NCI-H82 treated with DMSO at 0.1 percent for 48 hours (cell line): Measurements from ENCODE around the gene KRT7.
"Not testable (repeated sequence)": the region's sequence is repeated elsewhere in the genome, so short reads cannot be mapped to it uniquely, and the experiment has no call there.

ENCODE experiments used
- DNase-seq: peaks from one replicate; lab custom pipeline; 2025; ENCODE audit not compliant: unreplicated experiment; lab: John Stamatoyannopoulos, UW

The KRT7 gene

DNA sequence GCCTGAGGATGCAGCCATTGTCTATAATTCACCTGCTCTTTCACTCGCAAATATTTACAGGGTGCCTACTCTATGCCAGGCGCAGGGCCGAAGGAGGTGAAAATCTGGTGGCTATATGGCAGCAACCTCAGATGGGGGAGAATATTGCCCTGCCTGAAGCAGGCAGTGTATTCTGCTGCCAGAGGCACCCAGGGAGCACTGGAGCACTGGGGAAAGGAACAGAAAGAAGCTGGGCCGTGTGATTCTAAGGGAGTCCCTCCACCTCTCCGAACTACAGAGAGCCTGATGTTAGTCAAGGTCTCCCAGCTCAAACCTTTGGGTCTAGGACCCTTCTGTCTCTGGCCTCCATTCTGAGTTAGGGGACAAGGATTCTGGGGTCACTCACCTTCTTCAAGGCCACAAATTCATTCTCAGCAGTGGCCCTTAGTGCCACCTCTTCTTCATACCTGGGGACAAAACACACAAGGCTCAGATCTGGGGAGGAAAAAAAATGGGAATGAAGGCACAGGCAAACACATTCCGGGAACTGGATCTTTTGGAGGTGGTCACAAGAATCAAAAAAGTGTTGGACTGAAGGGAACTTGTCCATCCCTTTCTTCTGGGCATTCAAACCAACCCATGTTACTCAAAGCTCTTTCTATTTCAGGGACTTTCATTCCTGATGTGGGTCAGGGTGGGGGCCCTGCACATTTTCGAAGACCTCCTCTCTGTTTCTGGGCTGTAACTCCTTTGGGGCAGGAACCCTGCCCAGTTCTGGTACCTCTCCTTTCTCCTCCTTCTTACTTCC lies 22.1 kb downstream of the KRT7 start:
- DNase-seq = no peak

DNA sequence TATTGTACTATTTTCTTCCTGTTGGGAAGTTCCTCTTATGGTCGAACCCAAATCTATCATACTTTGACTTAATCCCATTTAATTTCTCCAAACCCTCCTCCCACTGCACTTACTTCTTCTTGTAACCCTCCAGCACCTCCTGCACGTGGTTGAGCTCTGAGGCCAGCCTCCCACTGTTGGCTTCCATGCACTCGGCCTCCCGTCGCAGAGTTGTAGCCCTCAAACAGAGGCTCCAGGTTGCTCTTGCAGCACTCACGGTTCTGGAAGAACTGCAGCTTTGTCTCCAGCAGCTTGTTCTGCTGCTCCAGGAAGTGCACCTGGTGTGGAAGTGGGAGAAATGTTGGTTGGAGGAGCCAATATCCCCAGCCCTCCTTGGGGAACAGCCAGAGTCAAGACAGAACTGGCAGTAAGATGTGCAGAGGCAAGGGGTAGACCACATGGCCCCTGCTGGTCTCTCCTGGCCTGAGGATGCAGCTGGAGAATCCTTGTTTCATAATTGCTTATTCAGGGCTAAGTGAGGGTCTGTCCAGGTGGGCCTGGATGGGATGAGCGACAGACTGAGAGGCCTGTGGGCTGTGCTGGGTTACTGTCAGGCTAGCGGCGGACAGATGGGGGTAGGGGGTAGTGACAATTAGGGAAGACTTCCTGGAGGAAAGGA lies 23.0 kb downstream of the KRT7 start:
- DNase-seq = no peak

DNA sequence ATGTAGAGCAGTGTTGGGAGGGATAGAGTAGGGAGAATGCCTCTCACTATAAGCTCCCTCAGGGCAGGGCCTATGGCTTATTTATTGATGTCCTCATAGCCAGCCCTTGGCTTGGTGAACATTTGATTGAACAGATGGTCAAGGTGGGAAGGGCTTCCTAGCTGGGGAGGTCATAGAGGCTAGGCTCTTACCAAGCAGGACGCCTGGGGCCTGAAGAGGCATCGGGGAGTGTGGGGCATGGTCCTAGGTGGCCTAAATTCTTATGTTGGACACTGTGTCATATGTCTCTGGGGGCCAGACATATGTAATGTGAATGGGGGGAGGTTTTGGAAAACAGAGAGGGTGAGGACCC lies 23.5 kb downstream of the KRT7 start:
- DNase-seq = no peak

DNA sequence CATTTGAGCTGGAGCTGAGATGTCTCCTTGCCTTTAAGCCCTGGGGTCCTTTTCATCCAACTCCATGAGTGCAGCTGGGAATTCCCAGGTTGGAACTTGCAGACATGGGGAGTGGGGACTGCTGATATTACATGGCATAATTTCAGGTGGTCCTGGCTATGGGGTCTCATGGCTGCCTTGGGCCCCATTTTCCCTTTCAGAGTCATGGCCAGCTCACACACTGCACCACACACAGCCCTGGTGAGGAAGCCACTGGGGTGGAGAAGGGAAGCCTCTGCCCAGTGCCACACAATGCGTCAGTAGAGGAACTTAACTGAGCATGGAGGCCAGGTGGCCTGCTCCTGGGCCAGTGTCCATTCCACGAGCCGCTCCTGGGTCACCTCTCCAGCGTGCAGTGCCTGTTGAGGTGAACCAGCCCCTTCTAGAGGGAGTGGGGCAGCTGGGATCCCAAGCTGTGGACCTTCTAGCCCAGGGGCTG lies 24.1 kb downstream of the KRT7 start:
- no peak for DNase-seq

DNA sequence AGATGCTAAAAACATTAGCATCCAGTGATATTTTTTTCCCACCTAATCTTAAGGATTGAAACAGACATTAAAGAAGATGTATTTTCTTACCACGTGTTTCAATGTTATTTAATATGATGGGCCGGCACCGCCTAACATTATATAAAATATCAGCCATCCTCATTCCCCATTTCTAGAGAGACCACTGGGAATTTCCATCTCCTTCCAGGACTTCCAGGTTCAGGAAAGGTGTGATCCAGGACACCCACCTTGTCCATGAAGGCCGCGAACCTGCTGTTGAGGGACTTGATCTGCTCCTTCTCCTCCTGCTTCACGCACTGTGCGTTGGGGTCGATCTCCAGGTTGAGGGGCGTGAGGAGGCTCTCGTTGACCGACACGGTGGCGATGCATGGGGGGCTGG lies 24.9 kb downstream of the KRT7 start:
- DNase-seq = not testable (repeated sequence)

DNA sequence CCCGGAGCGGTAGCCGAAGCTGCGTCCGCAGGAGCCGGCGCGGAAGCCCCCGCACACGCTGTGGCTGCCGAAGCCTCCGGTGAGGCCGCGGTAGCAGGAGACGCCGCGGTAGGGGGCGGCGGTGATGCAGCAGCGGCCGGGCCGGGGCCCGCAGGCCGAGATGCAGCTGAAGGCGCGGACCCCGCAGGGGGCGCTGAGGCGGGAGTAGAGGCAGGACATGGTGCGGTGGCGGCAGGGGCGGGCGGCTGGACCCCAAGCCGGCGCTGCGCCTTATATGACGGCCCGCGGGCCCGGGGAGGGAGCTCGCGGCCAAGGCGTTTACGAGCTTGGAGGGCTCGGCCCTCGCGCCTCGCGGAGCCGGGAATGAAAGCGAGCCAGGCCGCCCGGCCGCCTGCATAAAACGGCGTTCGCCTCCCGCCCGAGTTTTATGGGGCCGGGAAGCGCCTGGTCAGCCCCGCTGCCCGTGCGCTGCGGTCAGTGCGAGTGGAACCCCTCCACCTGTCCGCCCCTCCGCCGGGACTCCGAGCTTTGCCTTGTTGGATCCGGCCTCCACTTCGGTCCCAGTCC lies 25.4 kb downstream of the KRT7 start:
- no peak for DNase-seq

DNA sequence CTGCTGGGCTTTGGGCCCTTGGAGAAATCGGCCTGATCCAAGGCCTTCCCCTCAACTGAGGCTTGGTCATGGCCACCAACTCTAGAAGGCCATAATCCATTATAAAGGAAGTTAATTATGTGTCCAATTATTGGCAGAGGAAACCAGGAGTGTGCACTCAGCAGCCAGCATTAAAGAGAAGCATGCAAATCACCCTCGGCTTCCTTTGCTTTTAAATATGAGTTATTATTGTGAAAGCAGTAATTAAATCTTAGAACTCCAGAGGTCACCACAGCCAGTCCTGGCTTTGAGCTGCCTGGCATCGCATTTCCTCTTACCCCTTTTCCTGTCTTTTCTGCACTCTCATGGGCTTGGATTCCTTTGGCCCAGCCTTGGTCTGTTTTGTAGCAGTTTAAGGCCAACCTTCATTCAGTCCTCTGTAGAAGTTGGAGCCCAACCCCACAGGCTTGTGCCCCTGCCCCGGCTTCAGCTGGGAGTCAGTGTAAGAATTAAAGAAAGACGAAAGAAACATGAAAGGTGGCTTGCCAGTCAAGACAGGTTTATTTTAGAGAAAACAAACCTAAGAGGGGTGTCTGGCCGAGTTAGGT lies 26.7 kb downstream of the KRT7 start:
- no peak for DNase-seq

DNA sequence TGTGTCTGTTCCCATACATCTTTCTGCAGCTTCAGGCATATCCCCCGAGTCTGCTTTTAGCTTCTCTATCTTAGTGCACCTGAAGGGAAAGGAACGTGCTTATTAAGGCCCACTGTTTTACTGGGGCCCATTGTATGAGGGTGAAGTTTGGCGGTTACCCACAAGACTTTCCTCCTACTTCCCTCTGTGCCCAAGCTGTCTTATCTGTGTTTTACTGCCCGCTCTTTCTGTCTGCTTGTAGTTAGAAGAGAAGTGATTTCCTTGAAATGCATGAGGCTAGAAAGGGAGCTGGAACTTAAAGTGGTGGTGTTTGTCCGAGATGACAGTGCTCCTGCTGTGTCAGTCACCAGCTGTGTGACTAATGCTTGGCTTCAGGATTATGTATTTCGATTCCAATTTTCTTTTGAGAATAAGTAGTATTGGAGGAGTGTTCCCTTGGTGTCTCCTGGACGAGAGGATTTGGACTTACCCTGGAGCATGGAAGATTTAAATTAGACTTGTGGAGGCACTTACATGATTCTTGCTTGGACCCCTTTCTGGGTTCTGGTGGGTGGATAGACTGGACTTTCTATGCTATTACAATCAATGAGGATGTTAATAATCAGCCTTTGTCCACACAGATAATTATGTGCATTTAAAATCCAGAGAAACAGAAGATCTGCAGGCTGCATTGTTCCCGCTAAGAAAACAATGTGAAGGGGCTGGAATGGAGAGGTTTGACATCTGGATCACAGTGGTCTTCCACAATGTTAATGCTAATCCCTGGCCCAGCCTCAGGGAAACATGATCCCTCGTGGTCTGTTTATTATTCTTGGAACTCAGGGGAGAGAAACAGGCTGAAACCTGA lies 27.5 kb downstream of the KRT7 start:
- no peak for DNase-seq

DNA sequence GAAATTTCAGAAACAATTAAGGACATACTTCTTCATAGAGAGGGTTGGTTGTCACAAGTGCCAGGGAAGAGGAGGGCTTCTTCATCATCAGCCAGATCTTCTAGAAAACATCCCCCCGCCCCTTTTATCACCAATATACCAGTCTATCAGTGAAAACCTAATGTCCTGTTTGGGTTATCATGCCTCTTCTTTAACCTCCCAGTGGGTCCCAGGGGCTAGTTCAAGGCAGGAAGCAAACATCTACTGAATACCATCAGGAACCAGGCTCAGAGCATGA lies 28.1 kb downstream of the KRT7 start:
- DNase-seq = no peak

DNA sequence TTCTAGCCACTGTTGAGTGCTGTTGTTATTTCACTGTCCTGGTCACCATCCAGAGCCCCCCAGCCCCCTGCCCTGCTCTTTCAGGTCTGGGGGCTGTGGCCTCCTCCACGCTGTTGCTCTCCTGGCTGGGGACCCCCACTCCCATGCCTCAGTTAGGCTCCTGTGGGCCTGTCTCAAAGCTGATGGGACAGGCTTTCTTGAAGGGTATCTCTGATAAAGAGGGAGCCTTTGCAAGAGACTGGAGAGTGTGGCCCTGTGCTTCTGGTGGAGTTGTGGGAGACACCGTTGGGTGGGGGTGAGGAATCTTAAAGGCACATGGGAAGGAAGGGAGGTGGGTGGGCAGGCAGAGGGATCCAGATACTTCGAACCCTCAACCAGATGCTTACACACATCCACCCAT lies 29.2 kb downstream of the KRT7 start:
- DNase-seq = no peak

DNA sequence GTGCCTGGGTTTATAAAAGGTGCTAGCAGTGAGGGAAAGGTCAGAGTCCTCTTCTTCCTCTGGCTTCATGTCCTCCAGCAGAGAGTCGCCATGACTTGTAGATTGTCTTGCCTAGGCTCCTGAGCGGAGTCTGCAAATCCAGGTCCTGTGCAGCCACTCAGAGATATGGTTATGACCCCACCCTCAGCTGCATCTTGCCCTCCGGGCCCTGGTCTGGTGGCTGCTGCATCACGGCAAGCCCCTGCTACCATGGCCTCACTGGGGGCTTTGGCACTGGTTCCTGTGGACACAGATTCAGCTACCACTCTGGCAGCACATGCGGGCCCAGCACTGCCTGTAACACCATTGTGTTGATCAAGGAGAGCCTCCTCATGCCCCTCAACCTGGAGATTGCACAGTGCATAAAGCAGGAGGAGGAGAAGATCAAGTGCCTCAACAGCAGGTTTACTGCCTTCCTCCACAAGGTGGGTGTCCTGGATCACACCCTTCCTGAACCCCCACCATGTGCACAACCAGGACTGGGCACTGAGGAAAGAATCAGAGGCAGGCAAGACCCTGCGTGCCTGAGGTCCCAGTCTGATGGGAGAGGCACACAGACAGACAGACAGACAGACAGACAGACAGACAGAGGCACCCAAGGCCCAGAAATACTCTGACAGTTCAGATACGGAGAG lies 30.9 kb downstream of the KRT7 start:
- DNase-seq = no peak

DNA sequence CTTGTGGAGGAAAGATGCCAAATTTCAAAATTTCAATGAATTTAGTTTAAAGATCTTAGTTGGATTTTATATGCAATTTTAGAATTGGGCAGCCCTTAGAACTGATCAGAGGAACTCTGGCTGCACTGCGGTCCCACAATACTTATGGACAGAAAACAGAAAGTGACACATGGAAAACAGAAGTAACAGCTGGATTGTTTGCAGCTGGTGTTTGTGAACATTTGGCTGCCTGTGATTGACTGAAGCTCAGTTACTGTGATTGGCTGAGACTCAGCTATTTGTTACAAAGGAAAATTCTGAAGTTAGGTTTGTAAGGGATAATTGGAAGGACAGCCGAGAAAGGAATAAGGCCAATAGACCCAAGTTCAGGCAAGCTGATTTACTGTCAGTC lies 31.4 kb downstream of the KRT7 start:
- DNase-seq = no peak

DNA sequence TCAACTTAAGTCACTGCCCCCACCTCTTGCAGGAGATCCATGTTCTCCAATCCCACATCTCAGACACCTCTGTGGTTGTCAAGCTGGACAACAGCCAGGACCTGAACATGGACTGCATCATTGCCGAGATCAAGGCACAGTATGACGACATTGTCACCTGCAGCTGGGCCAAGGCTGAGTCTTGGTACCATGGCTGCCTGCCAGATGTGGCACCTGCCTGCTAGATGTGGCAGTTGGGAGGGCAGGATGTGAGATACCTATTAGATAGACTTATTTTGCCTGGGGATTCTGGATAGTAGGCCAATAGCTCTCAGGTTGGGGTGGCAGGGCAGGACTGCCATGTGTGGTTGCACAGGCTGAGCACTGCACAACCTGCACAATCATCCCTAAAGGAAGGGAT lies 33.5 kb downstream of the KRT7 start:
- DNase-seq = no peak

DNA sequence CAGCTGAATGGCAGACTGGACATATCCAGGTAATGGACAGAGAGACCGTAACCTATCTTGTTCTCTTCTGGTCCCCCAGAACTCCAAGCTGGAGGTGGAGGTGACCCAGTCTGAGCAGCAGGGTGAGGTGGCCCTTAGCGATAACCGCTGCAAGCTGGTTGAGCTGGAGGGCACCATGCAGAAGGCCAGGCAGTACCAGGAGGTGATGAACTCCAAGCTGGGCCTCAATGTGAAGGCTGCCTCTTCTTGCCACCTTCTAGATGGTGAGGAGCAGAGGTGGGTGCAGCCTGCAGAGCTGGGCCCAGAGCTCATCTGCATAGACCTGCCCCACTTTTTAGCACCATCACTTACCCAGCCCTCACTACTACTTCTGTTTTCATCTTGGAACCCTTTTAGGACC lies 34.2 kb downstream of the KRT7 start:
- no peak for DNase-seq

DNA sequence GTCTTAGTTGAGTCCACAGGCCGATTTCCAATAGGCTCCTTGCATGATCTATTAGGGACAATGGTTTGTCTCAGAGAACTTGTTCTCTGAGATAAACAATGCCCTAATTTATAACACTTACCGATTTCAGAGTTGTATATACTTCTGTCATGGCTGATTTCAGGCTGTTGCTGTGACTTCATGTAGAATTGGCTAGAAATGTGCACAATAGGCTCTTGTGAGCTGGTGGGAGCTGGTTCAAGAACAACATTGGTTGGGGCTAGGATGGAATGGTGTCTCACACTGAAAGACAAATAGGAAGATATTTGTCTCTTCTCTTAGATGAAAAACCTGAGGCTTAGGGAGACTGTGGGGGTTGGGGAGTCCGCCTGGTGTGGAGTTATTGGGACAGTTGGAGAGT lies 34.7 kb downstream of the KRT7 start:
- DNase-seq = no peak

DNA sequence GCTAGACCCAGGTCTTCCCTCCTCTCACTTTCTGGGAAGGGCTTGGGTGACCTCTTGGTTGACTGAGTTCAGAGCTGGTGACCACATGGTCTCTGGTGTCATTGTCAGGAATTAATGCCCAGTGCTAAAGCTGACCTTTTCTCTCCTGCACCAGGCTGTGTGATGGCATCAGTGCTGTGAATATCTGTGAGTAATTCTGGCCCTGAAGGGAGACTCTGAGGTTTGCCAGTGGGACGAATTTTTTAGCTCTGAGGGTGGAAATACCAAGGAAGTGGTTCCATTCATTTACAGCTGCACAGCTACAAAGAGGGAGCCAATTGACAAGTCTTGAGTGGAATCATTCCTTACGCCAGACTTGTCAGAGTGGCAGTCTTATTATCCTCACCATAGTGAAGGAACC lies 35.2 kb downstream of the KRT7 start:
- DNase-seq = no peak

DNA sequence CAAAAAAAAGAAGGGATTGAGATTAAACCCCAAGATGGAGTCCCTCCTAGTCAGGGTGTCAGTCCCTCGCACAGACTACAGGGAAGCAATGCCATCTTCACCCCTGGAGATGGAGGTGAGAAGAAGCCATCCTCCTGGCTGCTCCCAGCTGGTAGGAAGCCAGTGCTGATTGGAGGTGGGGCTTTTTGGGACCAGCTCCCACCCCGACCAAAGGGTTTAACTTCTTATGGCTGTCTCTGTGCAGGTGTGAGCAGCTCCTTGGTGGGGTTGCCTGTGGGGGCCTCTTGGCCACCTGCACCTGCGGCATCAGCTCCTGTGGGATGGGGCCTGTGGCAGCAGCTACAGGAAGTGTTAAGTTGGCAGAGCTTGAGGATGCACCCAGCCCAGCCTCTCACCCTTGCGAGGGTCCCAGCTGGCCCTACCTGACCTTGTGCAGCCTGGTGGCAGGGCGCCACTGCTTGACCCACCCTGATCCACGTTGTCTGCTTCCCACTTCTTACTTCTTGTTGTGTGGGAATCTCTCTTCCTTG lies 37.6 kb downstream of the KRT7 start:
- no peak for DNase-seq

DNA sequence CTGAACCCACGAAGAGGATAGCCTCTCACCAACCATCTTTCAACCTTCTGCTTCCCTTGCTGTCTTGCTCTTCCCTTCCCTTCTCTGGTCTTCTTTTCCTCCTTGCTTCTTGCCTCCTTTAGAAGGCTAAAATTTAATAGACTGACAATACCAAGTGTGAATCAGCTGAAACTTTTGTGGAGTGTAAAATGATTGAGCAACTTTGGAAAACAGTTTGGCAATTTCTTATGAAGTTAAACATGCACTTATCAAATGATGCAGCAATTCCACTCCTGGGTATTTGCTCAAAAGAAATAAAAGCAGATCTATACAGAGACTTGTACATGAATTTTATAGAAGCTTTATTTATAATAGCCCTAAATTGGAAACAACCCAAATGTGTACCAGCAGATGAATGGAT lies 38.1 kb downstream of the KRT7 start:
- no peak for DNase-seq

DNA sequence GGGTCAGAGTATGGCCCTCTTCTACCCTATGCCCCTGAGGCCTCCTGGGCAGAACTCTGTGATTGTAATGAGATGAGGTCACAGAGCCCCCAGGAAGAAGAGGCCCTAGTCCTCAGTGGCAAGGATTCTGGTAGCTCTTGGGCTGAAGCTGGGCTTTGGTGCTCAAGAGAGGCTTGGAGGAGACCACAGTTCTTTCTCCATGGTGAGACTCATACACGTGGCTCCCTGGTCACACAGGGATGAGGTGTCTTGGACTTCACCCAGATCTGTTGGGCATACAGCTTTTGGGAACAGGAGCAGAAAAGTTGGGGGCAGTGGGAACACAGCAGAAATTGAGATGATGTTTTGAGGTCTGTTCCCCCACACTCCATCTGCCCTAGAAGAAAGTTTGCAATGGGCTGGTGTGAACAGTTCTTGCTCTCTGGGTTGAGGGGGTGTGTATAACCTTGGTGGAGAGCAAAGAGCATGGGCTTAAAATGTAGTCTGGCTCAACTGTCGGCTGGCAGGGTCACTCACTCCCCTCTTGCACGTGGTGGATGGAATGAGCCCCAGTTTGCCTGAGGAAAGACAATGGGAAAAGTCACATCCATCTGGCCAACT lies 41.6 kb downstream of the KRT7 start, which contains the start of gene KRT86:
Gene KRT86 (plus strand): TSS at position 125 of the 600 bp plus-strand sequence. CDS start 27,272 bp downstream, outside the sequence.
- DNase-seq = no peak

DNA sequence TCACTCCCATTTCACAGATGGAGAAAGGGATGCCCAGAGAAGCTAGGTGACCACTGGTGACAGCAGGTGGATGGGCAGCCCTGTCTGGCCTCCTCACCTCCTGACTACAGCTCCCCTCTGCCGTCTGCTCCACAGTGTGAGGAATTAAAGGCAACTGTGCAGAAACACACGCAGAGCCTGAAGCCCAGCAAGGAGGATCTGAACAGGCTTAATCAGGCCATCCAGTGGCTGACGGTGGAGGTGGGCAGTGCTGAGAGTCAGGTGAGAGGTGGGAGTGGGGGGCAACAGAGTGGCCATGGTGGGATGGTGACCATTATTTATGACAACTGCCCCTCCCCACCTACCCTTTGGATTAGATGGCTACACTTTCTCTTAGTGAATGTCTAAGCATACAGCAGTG lies 42.6 kb downstream of the KRT7 start:
- DNase-seq = no peak
